Non-pigmented ciliary epithelial cell (primary cell): ENCODE measurements around the gene UMPS.
"Not testable (repeated sequence)": the region's sequence is repeated elsewhere in the genome, so short reads cannot be mapped to it uniquely, and the experiment has no call there.

Source experiments
- DNase-seq: peaks from one replicate; pipeline ENCODE4 v3.0.0-alpha.2; 2010; ENCODE audit warnings: low read depth

UMPS gene

DNA sequence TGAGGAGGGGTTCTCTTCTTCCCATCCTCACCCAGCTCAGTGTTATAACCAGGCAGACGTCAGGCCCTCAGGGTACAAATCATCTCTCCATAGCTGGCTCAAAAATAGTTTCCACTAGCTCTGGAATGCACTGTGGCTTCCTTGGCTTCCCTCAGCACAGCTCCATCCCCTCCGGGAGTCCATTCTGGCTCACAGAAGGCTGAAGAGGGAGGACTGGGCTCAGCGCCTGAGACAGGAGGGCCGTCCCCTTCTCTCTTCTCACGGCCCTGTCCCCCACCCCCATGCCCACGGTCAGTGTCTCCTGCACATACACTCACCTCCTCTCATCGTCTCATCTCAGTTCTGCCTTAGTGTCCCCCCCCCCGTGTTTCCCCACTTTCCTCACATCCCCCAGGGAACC lies 50.1 kb downstream of the UMPS start:
- DNase-seq, result peak; percentile 66

DNA sequence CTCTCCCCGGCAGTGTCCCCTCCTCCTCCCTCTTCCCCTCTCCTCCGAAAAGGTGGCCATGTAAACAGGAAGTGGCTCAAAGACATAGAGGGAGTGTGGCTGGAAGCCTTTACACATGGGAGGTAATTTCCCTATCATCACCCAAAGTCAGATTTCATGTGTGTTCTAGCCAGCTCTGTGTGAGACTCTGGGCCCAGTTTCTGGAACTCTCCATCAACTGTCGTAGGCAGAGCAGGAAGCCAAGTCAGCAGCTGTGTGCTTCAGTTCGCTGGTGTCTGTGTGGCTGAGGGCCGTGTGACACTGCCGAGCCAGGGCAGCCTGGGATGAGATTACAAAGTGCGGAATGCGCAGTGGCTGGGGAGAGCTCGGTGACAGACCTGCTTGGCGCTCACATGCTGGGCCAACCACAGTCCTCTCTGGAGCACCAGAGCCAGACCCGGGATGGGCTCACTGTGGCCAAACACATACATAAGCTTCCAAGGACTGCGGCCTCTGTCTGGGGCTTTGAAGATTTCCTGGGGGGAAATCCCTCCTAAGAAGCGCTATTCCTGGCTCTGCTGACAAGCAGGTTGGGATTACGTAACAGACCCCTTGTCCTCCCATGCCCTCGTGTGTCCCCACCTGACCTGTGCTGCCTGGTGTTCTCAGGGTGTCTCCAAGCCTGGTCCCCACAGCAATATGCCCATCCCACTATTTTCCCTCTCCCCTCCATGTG lies 50.7 kb downstream of the UMPS start:
- DNase-seq, result no peak

DNA sequence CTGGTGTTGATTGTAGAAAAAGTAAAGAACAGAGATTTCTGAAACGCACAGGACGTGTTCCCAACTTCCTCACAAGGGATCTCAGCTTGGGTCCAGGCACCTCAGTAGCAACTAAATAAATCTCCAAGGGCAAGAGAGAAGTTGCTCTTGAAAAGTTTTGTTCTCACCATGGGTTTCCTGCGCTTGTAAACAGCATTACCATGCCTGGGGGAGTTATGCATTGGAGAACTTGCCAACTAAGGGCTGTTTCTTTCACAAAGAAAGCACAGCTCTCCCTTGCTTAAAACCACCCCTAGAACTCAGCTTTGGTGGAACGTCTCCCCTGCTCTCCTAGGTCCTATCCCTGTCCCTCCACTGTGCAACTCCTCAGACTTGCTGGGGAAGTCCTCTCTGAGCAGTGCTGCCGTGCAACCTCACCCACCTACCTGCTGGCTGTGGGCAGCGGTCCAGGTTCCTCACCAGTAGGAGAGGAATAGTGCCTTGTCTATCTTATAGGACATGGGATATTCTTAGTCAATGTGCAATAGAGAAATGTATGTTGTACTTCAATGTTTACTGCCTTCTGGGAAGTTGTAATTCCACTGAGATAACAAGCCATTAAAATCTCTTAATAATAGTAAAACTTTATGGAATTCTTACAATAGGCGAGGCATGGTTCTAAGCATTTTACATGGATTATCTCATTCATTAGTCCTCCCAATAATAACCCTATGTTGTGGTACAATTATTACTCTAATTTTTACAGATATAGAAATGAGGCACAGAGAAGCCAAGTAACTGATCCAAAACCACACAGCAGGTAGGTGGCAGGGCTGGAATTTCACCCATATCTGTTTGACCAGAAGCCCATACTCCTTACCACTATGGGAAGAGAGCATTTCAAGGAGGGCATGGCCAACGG lies 51.5 kb downstream of the UMPS start:
- DNase-seq, result no peak

DNA sequence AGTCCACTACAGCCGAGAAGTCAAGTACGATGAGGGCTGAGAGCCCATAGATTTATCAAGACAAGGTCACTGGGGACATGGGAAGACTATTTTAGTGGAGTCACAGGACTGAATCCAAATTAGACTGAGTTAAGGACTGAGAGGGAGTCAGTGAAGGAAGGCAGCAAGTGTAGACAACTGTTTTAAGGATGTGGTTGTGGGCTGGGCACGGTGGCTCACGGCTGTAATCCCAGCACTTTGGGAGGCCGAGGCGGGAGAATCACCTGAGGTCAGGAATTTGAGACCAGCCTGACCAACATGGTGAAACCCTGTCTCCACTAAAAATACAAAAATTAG lies 52.1 kb downstream of the UMPS start:
- DNase-seq, result not testable (repeated sequence)

DNA sequence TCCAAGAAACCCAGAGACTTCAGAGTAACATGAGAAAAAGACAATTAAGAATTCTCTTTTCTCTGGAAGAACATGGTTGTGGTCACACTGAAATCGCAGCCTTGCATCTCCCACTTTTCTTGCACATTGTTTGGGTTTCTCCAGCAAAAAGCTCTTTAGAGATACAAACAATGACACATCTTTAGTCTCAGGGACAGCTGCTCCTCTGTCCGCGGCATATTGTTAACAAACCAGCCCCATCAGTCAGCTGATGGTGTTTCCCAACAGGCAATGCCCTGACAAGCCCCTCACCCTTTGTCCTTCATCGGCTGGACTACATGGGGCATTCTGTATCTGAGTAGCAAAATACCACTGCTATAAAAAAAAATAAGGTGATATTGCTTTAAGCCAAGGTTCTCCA lies 53.4 kb downstream of the UMPS start:
- no peak for DNase-seq

DNA sequence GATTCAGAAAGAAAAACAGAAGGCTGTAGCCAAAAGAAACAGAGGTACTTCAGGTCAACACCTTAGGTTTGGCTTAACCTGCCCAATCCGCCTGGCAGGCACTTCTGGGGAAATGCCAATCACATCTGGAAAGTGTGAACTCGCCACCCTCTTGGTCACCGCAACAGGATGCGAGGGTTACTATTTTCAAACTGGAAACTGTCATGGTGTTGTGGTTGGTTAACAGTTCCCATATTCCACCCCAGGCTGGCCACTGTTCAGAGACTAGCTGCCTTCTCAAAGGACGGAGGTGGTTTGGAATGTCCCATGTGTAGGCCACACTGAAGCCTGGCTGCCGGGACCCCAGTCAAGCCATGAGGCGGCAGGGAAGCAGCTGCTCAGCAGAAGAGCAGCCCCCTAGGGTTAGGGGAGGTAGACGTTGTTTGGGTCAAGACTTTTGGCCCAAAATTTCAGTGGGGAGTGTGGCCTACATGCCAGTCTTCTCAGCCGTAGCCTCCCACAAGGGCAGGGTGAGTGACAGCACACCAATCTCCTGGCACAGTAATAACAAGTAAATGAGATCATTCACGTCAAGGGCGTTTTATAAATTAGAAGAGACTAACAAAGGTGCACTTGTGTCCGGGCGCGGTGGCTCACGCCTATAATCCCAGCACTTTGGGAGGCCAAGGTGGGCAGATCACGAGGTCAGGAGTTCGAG lies 54.6 kb downstream of the UMPS start:
- no peak for DNase-seq

DNA sequence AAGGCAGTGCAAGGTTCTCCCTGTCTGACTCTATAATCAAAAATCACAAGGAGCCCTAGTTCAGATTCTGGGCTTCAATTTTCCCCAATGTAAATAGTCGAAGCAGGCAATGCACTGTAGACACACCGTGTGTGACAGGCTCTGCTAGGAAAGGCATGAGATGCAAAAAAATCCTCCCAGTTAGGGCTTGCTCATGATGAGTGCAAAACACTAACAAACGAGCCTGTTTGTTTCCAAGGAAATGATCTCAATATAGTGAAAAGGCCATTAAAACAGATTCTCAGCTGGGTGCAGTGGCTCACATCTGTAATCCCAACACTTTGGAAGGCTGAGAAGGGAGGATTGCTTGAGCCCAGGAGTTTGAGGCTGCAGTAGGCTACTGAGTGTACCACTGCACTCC lies 55.7 kb downstream of the UMPS start:
- DNase-seq, result no peak

DNA sequence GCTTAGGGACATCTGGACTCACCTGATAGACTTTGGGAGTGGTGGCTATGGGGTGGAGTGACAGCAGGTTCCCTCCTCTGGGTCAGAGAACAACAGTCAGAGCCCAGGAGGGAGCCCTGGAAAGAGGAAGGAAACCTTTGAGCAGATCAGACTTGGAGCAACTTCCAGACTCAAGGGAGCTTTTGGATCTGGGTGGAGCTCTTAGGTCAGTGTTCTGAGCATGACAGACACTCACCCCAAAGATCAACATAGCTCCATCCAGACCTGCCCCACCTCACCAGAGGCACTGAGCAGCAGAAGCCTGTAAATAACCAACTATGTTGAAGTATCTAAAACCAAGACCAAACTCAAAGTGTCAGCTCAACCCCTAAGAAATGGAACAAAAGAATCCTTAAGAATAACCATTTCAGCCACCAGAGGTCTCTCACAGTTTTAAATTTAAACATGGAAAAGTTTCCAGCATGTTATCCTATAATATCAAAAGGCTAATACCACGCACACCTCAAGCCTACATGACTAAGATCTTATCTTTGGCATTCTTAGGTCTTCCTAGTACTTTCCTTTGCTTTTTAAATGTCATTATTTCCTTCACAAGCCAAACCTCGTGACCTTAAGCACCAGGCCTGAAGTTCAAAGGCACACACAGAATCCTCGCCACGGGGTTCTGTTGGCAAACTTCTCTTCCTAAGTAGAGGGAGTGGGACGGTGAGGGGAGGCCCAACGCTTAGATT lies 56.4 kb downstream of the UMPS start:
- no peak for DNase-seq

DNA sequence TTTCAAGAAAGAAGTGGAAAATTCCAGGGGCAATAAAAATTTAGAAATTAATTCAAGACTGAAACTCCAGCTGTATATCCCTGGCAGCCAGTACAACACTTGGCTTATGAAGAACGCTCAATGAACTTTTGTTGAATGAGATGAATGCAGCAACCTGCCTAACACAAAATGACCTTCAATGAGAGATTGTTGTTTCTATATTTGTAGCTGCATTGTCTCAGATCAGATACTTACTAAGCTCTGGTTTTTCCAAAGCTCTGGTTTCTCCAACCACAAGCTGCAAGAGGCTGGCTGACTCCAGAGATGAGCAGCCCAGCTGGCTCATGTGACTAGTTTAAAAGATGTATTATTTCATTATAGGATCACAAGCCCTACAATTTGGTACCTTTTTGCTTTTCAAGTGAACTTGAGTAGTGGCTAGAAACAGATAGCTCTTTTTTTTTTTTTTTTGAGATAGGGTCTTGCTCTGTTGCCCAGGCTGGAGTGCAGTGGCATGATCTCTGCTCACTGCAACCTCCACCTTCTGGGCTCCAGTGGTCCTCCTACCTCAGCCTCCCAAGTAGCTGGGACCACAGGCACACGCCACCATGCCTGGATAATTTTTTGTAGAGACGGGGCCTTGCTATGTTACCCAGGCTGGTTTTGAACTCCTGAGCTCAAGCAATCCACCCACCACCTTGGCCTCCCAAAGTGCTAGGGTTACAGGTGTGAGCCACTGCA lies 57.4 kb downstream of the UMPS start:
- no peak for DNase-seq

DNA sequence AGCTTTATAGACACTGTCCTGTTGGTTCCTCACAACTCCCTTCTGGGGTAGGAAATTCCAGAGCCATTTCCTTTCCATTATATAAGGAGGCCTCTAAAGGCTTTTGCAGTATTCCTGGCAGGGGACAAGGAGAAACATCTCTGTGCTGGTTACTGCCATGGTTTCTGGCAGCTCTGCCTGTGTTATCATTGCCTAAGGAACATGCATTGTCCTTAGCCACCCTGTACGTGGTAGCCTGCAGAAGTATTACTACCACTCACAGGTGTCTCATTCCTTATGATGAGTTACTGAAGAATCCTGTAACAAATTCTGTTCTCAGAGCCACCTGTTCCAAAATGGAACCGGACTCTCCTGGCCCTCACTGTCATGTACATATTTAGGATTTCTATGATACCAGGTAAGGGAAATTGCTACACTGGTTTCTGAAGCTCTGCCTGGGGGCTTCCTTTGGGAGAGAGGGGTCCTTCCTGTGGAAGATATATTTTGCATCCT lies 58.0 kb downstream of the UMPS start:
- DNase-seq, result no peak

DNA sequence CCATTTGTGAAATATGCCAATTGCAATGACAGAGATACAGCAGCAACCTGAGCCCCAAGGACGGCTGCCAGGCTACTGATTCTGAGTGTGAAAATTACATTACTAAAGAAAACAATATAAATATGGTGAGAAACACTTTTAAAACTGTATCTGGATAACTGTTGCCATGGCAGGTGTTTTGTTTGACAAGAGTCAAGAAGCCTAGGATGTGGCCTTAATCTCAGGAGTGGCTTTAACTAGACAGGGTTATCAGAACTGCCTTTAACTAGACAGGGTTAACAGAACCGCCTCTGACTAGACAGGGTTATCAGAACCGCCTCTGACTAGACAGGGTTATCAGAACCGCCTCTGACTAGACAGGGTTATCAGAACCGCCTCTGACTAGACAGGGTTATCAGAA lies 58.9 kb downstream of the UMPS start:
- not testable (repeated sequence) for DNase-seq

DNA sequence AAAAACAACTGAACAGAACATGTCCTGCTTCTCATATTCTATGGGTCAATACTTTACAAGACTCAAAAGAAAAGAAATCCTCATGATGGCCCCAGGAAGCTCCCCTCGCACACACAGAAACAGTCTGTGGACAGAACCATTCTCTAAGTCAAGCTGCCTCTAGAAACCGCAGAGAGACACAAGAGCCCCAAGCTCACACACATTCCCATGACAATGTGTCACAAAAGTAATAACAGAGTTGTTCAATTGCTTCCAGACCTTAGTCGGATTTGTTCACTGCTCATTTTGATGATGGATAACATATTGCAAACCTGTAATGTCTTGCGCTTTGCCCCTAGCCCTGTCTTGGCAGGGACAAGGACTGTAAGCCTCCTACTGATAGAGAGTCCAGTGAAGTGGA lies 60.9 kb downstream of the UMPS start:
- DNase-seq, result no peak

DNA sequence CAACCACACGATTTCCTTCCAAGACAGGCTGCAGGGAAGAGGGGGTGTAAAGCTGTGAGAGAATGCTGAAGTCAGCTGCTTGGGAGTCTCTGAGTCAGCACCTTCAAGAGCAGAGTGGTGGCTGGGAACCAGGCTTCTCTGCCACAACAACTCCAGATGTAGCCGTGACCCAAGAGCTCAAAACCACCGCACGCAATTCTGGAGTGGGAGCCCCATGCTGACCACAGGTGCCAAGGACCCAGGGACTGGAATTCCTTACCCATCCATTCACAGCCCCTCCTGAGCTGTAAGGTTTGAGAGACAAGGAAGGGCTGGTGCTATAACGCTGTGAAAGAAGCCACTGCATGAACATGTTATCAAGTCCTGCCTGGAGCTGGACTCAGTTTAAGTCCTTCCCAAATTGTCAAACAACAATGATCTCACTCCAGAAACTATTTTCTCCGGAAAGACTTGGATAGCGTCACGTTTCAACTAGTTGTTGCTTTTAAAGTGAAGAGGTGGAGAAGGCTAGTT lies 61.4 kb downstream of the UMPS start:
- peak; percentile 91 for DNase-seq

DNA sequence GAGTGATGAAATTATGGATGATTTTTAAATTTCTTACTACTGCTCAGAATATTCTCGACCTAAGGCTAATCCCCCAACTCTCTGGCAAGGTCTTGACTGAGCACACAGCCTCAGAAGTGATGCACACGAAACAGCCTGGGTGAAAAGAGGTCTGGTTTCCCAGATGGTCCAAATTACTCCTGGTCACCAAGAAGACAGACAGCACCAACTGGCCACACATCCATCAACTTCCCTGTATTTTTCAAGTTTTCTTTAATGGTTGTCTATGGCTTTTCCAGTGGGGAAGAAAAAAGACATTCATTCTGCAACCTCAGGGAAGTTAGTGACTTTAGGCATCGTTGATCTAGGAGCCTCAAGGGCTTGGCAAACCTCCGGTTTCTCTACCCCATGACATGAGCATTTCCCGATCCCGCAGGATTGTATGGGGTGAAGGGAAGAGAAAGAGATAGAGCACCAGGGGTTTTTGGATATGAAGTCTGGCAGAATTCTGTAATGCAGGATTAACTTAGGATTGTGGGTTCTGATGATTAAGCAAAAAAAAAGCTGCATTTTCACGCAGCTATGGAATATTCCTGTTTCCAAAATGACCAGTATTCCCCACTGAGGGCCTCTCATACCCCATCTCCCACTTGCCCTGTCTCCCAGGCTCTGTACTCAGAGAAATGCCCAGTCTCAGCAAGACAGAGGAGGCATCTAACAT lies 62.2 kb downstream of the UMPS start:
- DNase-seq, result no peak

DNA sequence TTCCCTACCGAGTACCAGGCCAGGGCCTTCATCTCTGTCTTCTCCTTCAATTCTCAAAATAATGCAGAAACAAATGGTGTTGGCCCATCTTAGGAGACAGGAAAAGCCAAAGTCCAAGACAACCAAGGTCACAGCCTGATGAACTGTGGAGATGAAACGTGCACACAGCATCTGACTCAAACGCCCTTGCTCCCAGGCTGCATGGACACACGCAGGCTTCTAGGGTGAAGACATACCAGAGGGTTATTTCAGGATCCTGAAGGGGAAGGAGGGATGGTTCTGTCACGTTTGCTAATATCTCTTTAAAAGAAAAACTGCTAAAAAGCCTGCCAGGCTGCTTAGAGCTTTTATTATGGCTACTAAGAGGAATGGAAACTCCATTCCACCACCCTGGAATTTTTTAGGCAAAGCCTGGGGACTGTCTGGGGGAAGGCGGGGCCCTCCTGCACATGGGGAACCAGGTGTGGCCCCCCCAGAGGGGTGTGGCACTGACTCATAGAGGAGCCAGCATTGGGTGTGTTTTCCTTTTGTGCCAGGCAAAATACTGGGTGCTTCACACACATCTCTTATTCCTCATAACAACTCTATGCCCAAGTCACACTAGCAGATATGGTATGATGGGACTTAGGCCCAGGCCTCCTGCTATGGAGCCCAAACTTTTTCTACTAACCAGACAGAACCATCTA lies 62.9 kb downstream of the UMPS start:
- DNase-seq, result no peak

DNA sequence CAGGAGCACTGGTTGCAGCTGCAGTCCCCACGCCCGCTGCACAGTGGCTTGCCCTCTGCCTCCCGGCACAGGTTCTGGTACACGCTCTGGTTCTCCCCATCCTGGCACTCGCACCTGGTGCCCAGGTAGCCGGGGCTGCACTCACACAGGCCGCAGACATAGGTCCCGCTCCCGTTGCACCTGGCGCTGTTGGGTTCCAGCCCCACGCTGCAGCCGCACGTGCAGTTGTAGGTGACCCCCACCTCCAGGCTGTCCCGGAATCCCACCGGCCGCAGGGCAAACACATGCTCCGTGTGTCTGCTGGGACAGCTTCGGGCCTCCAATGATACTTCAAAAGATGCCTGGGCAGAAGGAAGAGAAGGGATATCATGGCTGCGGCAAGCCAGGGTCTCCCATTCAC lies 66.2 kb downstream of the UMPS start:
- DNase-seq, result no peak

DNA sequence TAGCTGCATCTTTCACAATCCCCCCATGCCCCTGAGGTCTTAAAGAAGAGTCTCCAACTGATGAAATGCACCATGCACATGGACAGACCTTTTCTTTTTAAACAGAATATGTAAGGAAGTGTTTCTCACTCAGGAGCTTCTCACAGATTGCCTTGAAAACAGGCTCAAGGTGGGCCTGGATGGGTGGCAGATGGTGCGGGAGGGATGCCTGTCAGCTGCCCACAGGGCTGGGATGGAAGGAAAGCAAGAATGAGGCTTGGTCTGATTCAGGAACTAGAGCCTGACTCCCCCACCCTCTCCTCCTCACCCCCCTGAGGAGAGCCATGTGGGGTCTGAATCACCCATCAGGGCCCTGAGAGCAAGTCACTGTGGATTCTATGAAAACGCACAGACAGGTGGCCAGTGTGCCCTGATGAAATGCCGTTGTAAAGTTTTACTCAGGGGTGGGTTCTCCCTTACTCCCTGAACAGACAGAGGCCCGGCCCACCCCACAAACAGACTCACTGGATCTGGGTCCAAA lies 67.2 kb downstream of the UMPS start:
- DNase-seq, result no peak
